NCI-H524 (cell line): Measurements from ENCODE around the gene CEP152.
"Not testable (repeated sequence)": the region's sequence is repeated elsewhere in the genome, so short reads cannot be mapped to it uniquely, and the experiment has no call there.

Experiments
- DNase-seq, 2 experiments: peaks; one replicate each; lab custom pipeline; 2025; lab: John Stamatoyannopoulos, UW

The CEP152 gene

DNA sequence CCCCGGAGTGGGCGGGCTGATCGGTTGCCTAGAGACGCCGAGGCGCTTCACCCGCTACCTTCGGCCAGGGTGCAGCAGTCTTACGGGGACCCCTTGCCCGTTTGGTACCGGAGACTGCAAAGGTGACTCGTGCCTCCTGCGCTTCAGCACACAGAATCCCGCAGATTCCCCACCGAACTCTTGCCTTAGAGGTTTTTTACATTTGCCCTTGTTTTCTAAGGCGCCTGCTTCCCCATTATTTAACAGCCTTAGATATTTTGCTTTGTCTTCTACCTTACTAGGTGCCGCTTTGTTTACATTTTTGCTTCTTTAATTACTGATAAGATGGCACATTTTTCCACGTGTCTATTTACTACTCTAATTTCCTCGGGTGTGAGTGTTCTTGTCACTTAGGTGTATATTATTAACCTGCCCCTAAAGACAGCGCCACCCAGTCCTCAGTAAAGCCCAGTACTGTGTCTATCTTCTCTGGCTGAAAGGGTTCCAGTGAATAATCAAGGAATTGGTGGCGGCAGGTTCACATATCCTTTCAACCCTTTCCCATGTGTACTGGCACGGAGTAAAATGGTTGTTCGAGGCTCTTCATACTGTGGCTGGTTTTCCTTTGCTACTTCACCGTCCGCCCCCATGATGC, 573 bp upstream of the CEP152 start:
- DNase-seq = peak in 1 of 2 experiments; percentile 55

DNA sequence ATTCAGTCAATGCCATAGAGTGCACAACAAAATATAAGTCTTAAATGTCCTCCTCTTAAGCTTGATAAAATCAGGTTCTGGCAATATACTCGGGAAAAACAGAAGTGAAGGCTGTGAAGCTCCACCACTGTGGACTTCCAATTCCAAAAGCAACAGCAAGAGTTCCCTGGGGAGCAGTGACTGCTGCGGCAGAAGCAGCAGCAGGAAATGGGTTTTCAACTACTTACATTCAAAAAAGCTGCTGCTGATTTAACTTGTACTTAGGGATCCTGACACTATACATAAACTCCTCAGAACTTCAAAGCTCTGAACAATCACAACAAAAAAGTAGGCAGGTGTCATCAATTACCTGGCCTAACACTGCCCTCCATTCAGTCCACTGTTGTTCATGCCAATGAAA, 4.7 kb downstream of the CEP152 start:
- DNase-seq = no peak

DNA sequence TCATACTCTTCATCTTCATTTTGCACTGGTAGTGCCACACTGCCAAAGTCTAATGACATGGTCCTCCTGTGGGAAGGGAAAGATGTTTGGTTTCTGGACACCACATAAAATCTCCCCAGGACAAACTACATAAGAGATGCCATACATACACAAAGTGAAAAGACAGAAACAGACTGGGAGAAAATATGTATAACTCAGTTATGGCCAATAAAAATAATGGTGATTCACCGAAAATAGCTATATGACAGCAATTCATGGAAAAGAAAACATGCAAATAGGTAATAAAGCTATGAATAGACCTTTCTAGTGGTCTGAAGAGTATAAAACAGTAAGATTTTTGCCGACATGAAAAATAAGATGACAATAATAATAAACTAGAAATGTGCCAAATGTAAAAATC, 5.3 kb downstream of the CEP152 start:
- no peak for DNase-seq

DNA sequence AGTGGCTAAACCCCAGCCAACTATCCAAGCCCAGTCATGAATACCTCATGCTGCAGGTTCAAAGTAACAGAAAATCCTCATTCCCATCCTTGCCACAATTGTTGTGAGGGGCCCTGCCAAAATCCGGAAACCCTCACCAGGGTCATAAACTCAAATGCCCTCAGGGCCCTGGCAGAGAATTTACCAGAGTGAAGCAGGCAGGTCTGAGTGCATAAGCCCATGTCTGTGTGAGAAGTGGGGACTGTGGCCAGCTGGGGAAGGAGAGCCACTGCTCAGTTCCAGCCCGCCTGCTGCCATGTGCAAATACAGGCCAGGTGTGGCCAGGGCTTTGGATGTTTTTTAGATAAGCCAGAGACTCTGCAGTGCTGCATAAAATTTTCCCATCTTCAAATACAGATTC, 7.0 kb downstream of the CEP152 start:
- DNase-seq = peak in 1 of 2 experiments; percentile 37

DNA sequence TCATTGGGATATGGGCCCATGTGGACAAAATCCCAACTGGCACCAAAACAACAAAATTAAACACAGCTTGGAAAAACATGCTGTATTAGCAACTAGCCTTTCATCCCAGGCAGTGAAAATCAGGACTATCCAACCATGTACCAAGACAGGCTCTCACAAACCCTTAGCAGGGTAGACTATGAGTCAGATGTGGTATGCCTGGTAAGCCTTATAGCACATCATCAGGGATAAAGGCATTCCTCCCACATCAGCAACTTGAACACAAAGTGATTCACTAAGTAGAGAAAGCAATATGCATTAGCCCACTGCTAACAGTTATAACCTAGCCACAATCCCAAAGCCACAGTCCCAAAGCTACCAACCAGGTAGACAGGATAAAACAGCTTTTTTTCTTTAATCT, 8.0 kb downstream of the CEP152 start:
- DNase-seq = no peak

DNA sequence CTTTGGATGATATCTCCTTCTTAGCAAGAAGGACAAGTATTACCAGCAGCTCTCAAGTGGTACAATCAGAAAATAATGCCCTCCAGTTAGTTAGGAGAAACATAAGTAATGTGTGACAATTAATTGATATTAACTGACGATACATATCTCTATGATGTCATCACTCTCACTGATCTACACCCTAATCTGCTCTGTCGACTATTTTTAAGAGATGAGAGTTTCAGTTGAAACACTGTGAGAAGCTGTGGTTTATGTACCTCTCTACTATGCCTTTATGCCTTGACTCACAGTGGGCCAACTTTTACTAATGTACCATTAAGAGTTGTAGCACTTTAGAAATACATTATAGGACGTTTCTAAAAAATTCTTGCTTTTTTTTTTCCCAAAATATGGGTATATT, 8.6 kb downstream of the CEP152 start:
- no peak for DNase-seq

DNA sequence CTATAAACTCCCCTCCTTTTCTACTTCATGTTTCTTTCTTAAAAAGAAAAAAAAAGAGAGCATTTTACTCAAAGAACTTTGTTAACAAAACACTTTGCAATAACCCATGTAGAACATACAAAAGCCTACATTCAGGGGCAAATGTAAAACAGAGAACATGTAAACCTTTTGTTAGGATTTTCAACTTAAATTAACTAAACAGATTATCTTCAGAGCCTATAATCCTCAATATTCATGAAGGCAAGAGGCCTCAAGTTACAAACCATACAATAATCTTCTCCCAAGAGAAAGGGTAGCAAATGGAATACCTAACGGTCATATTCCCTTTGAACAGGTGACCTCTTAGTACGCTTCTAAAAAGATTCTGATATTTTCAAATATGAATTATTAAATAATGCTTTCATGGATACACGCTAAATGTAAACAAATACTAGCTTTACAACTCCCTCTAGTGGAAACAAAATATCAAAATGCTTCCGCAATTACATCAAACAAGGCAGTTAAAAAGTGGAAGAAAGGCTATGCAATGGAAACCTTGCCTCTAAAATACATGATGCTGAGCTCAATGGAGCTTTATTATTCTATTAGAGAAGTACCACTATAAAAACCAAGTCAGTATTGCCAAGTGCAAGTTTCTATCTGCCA, 9.9 kb downstream of the CEP152 start:
- DNase-seq = peak; percentile 28 to 82

DNA sequence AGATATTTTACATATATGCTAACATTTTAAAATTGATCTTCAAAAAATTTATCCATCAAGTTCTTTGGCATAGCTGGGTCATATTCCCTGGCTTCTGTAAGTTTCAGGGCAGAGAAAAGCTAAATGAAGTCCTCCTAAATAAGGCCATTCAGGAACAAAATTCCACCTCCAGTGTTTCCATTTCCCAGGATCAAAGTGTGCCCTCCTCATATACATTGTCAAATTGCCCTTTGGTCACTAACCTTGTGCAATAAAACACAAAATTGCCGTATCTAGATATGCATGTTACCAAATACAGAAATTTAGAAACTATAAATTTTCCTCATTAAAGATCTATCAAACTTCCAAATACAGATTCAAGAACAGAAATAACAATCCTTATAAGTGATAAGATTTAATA, 10.6 kb downstream of the CEP152 start:
- DNase-seq = no peak

DNA sequence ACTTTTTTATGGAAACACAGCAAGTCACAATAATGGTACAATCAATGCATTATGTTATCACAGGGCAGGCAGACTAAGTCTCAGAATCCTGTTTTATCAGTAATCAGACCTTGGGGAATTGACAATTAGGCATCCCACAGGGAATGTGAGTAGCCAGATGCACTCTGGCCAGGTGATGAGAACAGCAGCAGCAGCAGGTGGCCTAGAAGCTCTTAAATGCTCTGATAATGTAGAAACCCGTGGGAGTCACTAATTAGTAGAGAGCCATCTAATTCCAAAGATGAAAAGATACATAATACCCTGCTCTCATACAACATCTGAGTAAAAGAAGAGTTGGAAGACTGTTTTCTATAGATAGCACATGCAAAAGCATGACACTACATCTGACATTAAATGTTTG, 12.6 kb downstream of the CEP152 start:
- DNase-seq = peak; percentile 96 to 98

DNA sequence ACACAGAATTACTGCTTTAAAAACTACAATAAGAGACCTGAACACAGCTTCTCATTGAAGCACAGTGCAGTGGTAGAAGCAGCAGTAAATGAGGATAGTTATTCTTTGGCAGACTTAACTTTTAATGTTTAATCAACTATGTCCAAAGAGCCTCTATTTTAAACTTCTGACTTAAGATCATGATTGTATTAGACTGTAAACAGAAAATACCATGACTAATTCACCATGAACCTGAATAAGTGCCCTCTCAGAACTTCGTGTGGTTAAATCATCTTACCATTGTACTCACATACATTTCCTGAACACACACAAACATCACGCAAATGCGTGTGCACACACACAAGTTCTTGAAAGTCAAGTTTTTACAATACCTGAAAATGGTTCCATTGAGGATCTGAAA, 13.9 kb downstream of the CEP152 start:
- DNase-seq = no peak

DNA sequence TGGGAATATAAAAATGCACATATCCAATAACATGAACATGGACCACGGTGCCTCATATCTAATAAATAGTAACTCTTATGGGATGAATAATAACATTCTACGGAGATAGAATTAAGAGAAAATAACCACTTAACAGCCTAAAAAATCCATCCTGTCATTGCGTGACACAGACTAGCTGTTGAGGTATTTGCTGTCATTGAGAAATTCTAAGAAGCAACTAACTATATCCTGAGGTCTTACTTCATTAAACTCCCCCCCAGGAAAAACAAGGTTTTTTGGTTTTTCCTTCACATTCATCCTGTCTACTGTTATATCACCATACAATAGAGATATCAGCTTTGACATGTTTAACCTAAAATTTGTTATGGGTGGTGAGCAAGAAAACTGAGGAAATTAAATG, 14.3 kb downstream of the CEP152 start:
- DNase-seq = no peak

DNA sequence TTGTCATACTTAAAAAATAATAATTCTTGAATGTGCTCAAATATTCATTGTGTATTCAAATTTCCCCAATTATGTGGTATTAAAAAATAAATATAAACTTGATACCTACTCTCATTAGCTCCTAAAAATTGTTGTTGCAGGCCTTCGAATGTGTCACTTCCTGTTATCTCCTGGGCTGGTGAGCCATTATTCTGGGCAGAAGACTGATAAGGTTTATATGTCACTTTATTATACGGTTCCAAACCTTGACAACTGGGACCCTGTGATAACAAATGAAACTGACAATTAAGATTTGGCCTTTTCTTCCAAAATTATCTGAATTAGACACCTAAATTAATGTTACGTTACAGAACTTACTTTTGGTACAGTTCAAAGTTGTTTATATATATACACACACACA, 15.0 kb downstream of the CEP152 start:
- no peak for DNase-seq

DNA sequence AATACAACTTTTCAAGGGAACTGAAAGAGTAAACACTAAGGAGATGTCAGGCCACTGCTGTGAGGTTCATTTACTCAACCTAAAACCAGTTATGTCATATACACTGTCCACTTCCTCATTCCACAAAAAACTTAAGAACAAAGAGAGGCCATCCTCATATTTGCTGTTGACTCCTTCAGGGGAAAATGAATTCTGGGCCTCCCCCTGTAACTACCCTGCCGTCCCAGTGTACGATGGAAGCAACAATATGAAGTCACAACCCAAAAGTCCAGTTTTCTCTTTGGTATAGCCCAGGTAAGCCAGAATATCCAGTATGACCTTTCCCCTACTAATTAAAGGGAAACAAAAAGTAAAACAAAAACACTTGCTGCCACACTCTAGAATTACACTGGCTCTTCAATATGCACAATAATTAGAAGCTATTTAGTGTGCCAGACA, 16.2 kb downstream of the CEP152 start:
- no peak for DNase-seq

DNA sequence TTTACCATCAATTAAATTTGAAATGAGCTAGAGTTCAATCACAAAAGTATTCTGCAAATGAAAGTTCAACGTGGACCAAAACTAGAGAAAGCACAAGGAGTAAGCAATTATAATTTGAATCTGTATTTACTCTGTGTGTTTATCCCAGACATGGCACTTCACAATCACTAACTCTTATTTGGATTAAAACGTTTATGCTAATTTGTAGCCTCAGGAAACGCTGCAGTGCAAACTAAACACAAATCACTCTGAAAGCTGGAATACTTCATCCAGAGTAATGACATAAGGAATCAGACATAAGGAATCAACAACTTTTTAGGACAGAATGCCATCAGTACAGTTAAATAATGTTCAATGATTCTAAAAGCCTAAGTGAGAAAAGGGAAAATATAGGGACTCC, 18.5 kb downstream of the CEP152 start:
- no peak for DNase-seq

DNA sequence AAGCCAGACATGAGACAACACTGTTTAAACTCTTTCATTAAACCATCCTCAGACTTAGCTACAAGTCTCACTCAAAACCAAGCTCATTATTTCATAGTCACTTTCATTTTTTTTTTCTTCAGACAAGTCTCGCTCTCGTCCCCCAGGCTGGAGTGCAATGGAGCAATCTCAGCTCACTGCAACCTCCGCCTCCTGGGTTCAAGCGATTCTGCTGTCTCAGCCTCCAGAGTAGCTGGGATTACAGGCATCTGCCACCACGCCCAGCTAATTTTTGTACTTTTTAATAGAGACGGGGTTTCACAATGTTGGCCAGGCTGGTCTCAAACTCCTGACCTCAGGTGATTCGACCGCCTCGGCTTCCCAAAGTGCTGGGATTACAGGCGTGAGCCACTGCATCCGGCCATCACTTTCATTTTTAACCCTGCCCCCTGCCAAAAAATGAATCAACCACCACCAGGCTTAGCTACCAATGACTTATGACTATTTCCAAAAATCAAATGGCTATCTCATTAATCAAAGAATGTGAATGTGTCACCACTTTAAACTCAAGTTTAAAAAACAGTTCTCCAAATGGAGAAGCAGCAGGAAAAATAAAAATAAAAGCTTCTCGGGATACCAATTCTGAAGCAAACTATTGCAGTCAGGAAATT, 20.3 kb downstream of the CEP152 start:
- not testable (repeated sequence) for DNase-seq

DNA sequence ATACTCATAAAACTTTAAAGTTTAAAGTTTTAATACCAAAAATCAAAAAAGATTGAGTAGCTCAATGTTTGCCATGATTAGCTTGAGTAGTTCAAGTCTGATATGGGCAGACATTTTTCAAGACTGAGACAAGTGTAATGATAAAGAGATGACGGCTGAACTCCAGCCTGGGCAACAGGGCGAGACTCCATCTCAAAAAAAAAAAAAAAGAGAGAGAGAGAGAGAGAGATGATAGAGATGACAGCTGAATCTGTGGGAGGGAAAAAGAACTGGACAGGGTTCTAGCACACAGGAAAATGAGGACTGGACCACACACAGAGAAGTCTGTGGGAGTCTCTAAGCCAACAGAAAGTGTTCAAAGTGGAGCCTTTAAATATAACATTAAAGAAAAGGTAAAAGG, 25.2 kb downstream of the CEP152 start:
- no peak for DNase-seq

DNA sequence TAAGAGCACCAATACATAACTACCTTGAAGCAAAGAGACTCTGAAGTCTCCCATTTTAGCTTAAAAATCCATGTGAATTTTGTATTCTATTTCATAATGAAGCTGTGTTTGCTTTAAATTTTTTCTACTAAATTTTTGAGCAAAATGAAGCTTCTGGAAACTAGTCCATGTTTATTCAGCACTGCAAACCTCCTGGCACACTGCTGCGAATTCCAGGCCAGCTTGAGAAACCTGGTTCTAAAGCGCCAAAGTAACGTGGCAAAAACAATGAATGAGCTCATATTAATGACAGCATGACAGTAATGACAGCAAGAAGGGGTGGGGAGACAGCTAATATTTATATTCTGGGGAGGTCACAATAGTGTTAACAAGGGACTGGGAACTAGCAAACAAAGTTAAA, 25.7 kb downstream of the CEP152 start:
- DNase-seq = no peak

DNA sequence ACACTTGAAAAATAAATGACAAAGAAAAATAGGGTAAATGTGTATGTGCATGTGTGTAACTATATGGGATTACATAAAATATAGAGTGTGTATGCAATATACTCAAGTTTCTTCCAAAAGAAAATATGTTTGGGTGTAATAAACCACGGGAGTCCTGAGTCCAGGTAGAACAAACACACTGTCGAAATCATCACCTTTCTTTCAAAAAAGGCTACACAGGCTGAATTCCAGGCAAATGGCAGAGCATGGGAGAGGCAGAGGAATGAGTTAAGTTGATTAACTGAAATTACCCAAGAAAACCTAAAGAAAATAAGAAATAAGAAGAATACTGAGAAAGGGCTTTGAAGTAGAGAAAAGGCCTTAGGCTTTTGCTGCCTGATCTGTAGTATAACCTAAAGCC, 26.1 kb downstream of the CEP152 start:
- DNase-seq = no peak

DNA sequence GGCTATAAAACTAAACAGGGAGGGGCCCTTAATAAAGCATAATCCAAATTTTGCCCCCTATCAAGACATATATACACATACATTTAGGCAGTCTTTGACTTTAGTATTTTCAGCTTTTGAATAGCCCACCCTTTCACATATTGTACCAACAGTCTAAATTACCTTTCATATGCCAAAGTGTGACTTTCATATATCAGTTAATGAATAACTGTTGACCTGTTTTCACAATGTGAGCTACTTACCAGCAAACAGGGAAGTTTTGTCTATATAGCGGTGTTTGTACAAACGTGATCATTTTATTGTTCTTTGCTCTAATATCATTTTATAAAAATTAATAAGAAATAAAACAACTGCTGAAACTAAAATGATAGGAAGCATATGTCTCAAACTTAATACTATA, 28.0 kb downstream of the CEP152 start:
- no peak for DNase-seq

DNA sequence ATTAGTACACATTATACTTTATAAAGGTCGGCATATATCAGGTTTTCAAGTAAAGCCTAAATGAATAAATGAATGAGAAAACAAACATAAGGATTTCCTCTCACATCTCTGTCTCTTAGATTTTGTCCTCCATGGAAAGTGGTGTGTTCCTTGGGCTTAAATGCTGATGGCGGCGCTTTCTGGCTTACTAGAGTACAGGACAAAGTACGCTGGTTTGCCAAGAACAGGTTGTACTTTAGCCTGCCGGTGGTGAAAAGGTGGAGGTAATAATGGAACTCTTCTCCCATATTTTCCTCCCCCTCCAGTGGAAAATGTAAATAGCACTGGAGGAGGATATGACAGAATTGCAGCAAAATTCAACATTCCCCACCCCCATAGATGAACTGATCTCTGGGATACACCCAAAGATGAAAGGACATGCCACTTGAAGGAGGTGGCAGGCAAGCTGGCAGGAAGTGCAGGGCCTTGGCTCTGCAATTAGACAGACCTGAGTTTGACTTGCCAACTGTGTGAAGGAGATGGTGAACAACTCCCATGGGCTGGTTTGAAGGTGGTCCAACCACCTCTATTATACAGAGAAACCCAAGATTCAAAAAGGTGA, 29.3 kb downstream of the CEP152 start:
- DNase-seq = no peak

DNA sequence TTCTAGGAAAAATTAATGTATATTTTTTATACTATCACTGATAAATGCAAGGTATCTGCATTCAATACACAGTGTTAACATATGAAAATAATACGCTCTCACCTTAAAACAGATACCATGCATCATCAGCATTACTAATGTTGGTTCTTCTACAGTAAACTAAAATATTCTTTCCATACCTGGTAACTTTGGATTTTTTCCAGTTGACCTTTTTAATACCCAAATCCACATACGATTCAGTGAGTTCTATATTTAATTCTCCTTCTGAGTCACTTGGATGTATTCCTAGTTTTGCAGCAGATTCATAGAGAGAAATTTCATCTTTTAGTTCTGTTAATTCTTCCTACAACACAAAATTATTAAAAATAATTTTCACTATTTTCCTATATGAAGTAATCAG, 29.9 kb downstream of the CEP152 start:
- no peak for DNase-seq

DNA sequence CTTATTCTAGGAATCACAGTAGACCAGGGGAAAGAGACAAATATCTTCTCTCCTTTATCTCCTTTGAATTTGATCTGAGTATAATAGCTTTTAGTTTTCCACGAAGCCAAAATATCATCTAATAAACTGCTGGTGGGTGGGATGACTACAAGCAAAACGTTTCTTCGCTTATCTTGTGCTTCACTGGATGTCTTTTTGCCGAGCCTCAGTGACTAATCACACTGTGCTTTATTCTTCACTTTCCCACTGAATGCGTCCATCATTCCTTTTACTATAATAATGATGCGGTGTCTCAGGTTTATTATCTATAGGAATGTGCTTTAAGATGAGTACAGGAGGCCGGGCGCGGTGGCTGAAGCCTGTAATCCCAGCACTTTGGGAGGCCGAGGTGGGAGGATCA, 32.5 kb downstream of the CEP152 start:
- no peak for DNase-seq

DNA sequence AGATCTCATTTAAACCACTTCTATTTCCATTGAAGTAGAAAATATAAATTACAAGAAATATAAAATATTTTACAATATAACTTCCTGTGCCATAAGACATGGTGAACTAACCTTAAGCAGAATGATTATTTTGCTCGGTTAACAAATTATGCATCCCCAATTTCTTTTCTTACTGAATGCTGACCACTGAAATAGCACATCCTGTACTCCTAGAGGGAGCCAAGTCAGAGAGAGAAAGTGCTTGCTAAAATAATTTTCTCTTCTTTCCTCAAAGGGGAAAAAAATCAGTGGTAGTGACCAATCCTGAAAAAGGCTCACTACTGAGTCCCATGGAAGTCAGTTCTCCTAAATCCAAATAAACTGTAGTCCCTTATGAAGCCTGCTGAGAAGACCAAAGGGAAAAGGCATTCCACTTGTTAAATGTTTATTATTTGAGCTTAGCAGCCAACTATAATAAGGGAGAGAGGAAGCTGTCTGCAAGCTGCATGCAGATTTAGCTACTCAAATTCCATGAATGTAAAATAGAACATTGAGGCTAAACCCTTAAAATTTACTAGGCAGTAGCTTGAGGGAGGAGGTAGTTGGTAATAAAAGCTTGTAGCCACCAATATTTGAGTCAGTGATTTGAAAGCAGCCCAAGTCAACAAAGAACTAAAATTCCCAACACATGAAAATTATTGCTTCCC, 33.1 kb downstream of the CEP152 start:
- no peak for DNase-seq
